Measurements from ENCODE around the gene C4orf17. TPM values are rescaled to one million over a fixed set of nuclear protein-coding genes. Genes with fewer than 3 reads are reported as not detected.
A peak's percentile ranks its signal among the peaks of the same experiment; 100 is the strongest.

C4orf17 gene
- polyA plus RNA-seq, 1 experiment: not detected

DNA sequence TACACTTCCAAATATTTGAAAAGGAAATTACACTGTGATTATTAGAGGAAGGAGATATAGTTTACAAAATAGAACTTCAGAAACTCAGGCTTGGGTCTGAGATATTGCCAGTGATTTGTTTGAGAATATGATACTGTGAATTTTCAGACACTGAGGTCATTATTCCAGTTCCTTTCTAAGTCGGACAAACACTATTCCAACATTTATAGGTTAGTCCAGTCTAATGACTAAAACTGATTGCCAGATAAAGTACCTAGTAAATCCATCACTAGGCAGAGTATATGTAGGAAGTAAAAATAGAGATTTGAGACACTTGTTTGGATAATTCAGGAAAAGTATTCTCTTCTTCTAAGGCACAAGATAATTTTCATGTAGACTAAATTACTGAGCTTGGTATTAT, 77.0 kb downstream of the C4orf17 start:
- DNase-seq (ENCODE audit: low read depth): peak; percentile 6
- TF ChIP-seq, protein P1, sequence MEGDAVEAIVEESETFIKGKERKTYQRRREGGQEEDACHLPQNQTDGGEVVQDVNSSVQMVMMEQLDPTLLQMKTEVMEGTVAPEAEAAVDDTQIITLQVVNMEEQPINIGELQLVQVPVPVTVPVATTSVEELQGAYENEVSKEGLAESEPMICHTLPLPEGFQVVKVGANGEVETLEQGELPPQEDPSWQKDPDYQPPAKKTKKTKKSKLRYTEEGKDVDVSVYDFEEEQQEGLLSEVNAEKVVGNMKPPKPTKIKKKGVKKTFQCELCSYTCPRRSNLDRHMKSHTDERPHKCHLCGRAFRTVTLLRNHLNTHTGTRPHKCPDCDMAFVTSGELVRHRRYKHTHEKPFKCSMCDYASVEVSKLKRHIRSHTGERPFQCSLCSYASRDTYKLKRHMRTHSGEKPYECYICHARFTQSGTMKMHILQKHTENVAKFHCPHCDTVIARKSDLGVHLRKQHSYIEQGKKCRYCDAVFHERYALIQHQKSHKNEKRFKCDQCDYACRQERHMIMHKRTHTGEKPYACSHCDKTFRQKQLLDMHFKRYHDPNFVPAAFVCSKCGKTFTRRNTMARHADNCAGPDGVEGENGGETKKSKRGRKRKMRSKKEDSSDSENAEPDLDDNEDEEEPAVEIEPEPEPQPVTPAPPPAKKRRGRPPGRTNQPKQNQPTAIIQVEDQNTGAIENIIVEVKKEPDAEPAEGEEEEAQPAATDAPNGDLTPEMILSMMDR (IDR thresholded peaks at IDR 0.05; ENCODE audit: insufficient read depth, low read depth, low read length): no peak
- no peaks in the 10 kb centered on the region for H3K27me3 ChIP-seq (ENCODE audit: control insufficient read depth, insufficient read depth, low read length)
- no peak overlapping the region for H3K4me3 ChIP-seq (ENCODE audit: low read depth, low read length)
- H3K36me3 ChIP-seq (ENCODE audit: control insufficient read depth, insufficient read depth, low read length): no peaks in the 10 kb centered on the region
- ChIA-PET POLR2A (no interaction called here), CTCF (no interaction called here)

- TF ChIP-seq, protein P1 (IDR thresholded peaks at IDR 0.05; ENCODE audit: insufficient read depth, low read depth, low read length): no peak
- ChIA-PET POLR2A (no interaction called here), CTCF (no interaction called here)
Measured at GRCh38 chr4:99591757-99592156, 80.9 kb downstream of the C4orf17 start.

More at GRCh38 chr4:99591757-99592156, 80.9 kb downstream of the C4orf17 start:
- Histone ChIP-seq H3K4me3 (ENCODE audit: low read depth, low read length) (no peak overlapping the region), H3K36me3 (ENCODE audit: control insufficient read depth, insufficient read depth, low read length) (no peaks in the 10 kb centered on the region), H3K27me3 (ENCODE audit: control insufficient read depth, insufficient read depth, low read length) (no peaks in the 10 kb centered on the region)
- DNase-seq (ENCODE audit: low read depth): no peak

Other genes with a start within 250 kb of the C4orf17 start
- gene ADH1A, start 220.0 kb upstream of the C4orf17 start, polyA plus RNA-seq (2011; rRNA removed): not detected in 2 replicates
- gene ADH1B, start 189.6 kb upstream of the C4orf17 start, polyA plus RNA-seq (2011; rRNA removed): 0.04 TPM in 2 replicates
- 0.13 and 0.28 TPM in 2 replicates for gene ADH1C, start 158.3 kb upstream of the C4orf17 start, polyA plus RNA-seq (2011; rRNA removed)
- gene ADH7, start 75.7 kb upstream of the C4orf17 start, polyA plus RNA-seq (2011; rRNA removed): not detected in 2 replicates
- gene TRMT10A, start 53.0 kb downstream of the C4orf17 start, polyA plus RNA-seq (2011; rRNA removed): 1.7 and 4.3 TPM in 2 replicates
- gene MTTP, start 63.8 kb downstream of the C4orf17 start, polyA plus RNA-seq (2011; rRNA removed): not detected in 2 replicates
- gene C4orf54, start 146.8 kb downstream of the C4orf17 start, polyA plus RNA-seq (2011; rRNA removed): not detected in 2 replicates

All from BJ (cell line).